Astrocyte of the spinal cord (primary cell): ENCODE measurements around the gene ZBTB8A.
A peak's percentile ranks its signal among the peaks of the same experiment; 100 is the strongest.

ENCODE experiments used
- DNase-seq: peaks from one replicate; pipeline ENCODE4 v3.0.0; 2011; ENCODE audit warnings: low read depth, low spot score
- H3K4me3 ChIP-seq: 2 replicates; pipeline ENCODE4 v1.5.1; 2011; ENCODE audit warnings: low read depth, mild to moderate bottlenecking, low read length, moderate library complexity
- in situ Hi-C: cut with HindIII; loops from 2 replicates; pipeline ENCODE4 v1.10.0; 2017; ENCODE audit warnings: low sequenced_read_pairs
- TF ChIP-seq, protein P1 (sequence below): IDR thresholded peaks from 2 replicates; pipeline ENCODE4 v1.5.1; 2012; ENCODE audit warnings: low read depth, mild to moderate bottlenecking, low read length, inconsistent platforms

Gene ZBTB8A

DNA sequence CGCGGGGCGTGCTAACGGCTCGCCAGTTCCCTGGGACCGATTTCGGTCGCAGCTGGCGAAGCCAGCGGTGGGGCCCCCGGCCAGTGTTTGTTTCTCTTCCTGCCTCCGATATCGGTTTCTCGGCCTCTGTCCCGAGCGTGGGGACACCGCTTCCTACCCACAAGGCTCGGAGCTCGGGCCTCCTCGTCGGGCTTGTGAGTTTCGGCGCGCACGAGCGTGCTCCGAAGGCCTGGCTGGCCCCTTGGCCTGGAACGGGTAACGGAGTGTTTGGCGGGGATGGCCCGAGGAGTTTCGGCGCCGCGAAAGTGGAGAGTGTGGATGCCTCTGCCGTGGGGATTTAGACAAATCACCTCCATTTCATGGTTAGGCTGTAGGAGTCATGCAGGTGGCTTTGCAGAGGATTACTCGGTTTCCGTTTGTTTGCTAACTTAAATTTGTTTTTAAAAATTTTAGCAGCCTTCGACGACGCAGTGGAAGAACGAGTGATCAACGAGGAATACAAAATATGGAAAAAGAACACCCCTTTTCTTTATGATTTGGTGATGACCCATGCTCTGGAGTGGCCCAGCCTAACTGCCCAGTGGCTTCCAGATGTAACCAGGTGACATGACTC, 112.3 kb downstream of the ZBTB8A start:
- in situ Hi-C loops = no loop called here
- no peak for DNase-seq

DNA sequence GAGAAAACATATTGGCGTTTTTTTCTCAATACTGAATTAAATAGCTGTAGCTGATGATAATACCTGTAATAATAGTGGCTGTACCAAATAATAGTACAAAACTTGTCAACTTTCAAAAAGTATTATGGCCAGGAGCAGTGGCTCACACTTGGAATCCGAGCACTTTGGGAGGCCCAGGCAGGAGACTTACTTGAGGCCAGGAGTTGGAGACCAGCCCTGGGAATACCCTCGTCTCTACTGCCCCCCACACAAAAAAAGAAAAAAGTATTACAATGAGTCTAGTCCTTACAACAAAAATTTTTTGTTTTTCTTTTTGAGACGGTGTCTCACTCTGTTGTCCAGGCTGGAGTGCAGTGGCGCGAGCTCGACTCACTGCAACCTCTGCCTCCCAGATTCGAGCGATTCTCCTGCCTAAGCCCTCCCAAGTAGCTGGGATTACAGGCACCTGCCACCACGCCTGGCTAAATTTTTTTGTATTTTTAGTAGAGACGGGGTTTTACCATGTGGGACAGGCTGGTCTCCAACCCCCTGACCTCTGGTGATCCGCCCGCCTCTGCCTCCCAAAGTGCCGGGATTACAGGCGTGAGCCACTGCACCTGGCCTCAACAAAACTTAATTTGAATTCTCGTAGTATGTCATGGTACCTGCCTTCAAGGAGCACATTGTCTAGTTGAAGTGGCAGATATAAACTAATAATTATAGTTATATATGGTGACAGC, 113.2 kb downstream of the ZBTB8A start:
- DNase-seq = no peak
- in situ Hi-C loops = no loop called here
- TF ChIP-seq, protein P1, sequence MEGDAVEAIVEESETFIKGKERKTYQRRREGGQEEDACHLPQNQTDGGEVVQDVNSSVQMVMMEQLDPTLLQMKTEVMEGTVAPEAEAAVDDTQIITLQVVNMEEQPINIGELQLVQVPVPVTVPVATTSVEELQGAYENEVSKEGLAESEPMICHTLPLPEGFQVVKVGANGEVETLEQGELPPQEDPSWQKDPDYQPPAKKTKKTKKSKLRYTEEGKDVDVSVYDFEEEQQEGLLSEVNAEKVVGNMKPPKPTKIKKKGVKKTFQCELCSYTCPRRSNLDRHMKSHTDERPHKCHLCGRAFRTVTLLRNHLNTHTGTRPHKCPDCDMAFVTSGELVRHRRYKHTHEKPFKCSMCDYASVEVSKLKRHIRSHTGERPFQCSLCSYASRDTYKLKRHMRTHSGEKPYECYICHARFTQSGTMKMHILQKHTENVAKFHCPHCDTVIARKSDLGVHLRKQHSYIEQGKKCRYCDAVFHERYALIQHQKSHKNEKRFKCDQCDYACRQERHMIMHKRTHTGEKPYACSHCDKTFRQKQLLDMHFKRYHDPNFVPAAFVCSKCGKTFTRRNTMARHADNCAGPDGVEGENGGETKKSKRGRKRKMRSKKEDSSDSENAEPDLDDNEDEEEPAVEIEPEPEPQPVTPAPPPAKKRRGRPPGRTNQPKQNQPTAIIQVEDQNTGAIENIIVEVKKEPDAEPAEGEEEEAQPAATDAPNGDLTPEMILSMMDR = no peak
- H3K4me3 ChIP-seq = peak overlapping the region; percentile 81

More for the DNA sequence above, 112.3 kb downstream of the ZBTB8A start:
- H3K4me3 ChIP-seq = peak overlapping the region; percentile 81
- TF ChIP-seq, protein P1 = no peak
